Measurements from ENCODE around the gene GPR132.

GPR132 gene

GRCh38 chr14:105020815-105021655 lies 44.2 kb downstream of the GPR132 start, which contains the start of gene CDCA4:
Gene CDCA4 (minus strand): TSS chr14:105021083. CDS start chr14:105011929, 9,154 bp downstream.
- peak; percentile 95 for DNase-seq (ENCODE audit: low read depth)

GRCh38 chr14:105019861-105020814 lies 45.1 kb downstream of the GPR132 start:
- peak; percentile 63 for DNase-seq (ENCODE audit: low read depth)

- no peak for DNase-seq (ENCODE audit: low read depth)
These were observed 46.8 kb downstream of the GPR132 start for GRCh38 chr14:105018414-105018813.

- no peak for DNase-seq (ENCODE audit: low read depth)
These were observed 49.3 kb downstream of the GPR132 start for GRCh38 chr14:105015905-105016304.

GRCh38 chr14:105015242-105015641 lies 50.0 kb downstream of the GPR132 start:
- no peak for DNase-seq (ENCODE audit: low read depth)

- no peak for DNase-seq (ENCODE audit: low read depth)
These were observed 50.6 kb downstream of the GPR132 start for GRCh38 chr14:105014631-105015030.

- no peak for DNase-seq (ENCODE audit: low read depth)
These were observed 51.2 kb downstream of the GPR132 start for GRCh38 chr14:105014032-105014431.

- DNase-seq (ENCODE audit: low read depth), result no peak
These were observed 52.0 kb downstream of the GPR132 start for GRCh38 chr14:105013150-105013785.

- no peak for DNase-seq (ENCODE audit: low read depth)
These were observed 52.9 kb downstream of the GPR132 start for GRCh38 chr14:105012171-105012985.

GRCh38 chr14:105011312-105011990 lies 53.8 kb downstream of the GPR132 start:
- DNase-seq (ENCODE audit: low read depth), result no peak

GRCh38 chr14:105010891-105011291 lies 54.3 kb downstream of the GPR132 start:
- DNase-seq (ENCODE audit: low read depth), result no peak

GRCh38 chr14:105010106-105010505 lies 55.1 kb downstream of the GPR132 start:
- no peak for DNase-seq (ENCODE audit: low read depth)

- no peak for DNase-seq (ENCODE audit: low read depth)
These were observed 57.5 kb downstream of the GPR132 start for GRCh38 chr14:105007593-105008264.

GRCh38 chr14:105006831-105007592 lies 58.2 kb downstream of the GPR132 start:
- no peak for DNase-seq (ENCODE audit: low read depth)

- DNase-seq (ENCODE audit: low read depth), result no peak
These were observed 59.0 kb downstream of the GPR132 start for GRCh38 chr14:105005929-105006830.

- no peak for DNase-seq (ENCODE audit: low read depth)
These were observed 59.8 kb downstream of the GPR132 start for GRCh38 chr14:105005329-105005928.
